ENCODE data around the gene VCX.
"Not testable (repeated sequence)": the region's sequence is repeated elsewhere in the genome, so short reads cannot be mapped to it uniquely, and the experiment has no call there.

Gene VCX

GRCh38 chrX:7842871-7843270, at the start of gene VCX:
Gene VCX, plus strand, starts transcription at chrX:7843171. Its CDS starts 33 bp downstream, at chrX:7843204.
- not testable (repeated sequence) for DNase-seq (ENCODE audit: low read depth in 2 of 2)

- DNase-seq (ENCODE audit: low read depth in 2 of 2) = no peak
Measured at GRCh38 chrX:7798327-7798726, 44.6 kb upstream of the VCX start.

GRCh38 chrX:7801711-7802110, 41.3 kb upstream of the VCX start:
- DNase-seq (ENCODE audit: low read depth in 2 of 2) = no peak

DNA sequence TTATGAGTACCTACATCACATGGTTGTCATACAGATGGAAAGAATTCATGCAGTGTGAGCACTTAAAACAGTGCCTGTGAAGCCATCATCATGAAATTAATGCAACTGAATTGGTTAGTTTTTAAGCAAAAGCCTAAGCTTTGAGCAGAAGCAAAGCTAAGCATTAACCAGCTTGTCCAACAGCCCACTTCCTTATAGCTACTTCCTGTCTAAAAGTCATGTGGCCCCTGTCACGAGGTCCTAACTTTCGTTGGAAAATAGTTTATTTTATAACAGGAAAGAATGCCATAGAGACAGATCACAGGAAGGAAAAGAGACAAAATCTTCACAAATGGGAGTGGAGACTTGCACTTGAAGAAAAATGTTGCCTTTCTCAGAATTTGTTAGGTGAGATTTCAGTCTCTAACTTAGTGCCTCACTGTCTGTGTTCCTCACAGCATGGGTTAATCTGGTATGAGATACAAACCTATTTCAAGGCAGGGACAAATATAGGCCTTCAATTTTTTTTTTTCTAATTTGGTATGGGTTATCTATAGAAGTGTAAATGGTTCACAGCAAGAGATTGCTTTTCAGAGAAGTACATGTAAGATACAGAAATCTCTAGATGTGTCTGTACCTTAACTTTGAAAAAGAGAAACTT, 27.7 kb upstream of the VCX start:
- DNase-seq (ENCODE audit: low read depth in 2 of 2) = no peak

DNA sequence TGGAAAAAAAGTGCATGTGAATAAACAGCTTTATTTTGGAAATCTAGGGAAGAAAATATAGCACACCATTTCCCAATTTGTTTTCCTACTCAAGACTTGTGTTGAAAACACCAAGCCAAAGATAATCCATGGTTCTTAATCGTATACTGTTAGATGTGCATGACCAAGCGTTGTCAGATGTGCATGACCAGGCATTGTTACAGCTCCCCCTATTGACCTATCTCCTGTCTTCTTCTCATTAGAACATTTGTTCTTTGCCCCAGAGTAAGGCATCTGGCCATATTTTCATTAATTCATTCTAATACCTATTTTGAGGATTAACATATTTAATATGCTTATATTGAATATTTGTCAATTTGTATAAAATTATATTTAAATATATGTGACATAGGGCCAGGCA, 14.4 kb upstream of the VCX start:
- DNase-seq (ENCODE audit: low read depth in 2 of 2) = no peak

- DNase-seq (ENCODE audit: low read depth in 2 of 2) = no peak
Measured at GRCh38 chrX:7841084-7841805, 1.7 kb upstream of the VCX start.

- DNase-seq (ENCODE audit: low read depth in 2 of 2) = no peak
Measured at GRCh38 chrX:7852166-7852565, 9.2 kb downstream of the VCX start.

GRCh38 chrX:7872042-7872441, 29.1 kb downstream of the VCX start:
- no peak for DNase-seq (ENCODE audit: low read depth in 2 of 2)

- DNase-seq (ENCODE audit: low read depth in 2 of 2) = no peak
Measured at GRCh38 chrX:7876957-7877356, 34.0 kb downstream of the VCX start.

- no peak for DNase-seq (ENCODE audit: low read depth in 2 of 2)
Measured at GRCh38 chrX:7889135-7889534, 46.2 kb downstream of the VCX start.

DNA sequence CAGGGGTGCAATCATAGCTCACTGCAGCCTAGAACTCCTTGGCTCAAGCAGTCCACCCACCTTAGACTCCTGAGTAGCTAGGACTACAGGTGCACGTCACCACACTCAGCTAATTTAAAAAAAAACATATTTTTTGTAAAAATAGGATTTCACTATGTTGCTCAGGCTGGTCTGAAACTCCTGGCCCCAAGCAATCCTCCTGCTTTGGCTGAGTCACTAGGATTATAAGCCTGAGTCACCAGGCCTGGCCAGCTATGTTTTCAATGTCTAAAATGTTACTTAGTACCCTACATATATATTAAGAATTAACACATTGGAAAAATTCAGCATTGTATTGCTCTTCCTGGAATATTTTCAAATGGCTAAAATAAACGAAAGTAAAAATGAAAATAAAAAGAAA, 46.7 kb downstream of the VCX start:
- DNase-seq (ENCODE audit: low read depth in 2 of 2) = no peak

DNA sequence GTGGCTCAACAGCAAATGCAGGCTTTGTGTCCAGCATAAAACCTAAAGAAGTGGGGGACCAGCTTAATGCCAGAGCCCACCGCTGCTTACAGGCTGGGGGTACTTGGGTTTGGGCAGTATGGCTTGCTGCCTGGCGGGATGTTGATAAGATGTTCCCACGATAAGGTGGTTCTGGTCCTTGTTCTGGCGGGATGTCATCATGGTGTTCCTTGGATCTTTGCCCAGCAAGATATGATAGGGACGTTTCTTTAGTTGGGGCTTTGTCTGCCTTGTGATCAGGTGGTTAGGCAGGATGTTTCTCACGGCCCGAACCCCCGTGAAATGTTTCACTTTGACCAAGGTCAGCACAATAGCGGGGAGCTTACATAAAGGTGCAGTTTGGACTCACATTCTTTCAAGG, 49.0 kb downstream of the VCX start:
- no peak for DNase-seq (ENCODE audit: low read depth in 2 of 2)

Measured in stimulated activated CD8-positive, alpha-beta memory T cell treated with anti-CD3 and anti-CD28 coated beads, Interleukin-2, amount 100 ng/mL, for 1 hour (primary cell).